Activated CD4-positive, alpha-beta T cell treated with anti-CD3 and anti-CD28 coated beads for 24 hours (primary cell): Measurements from ENCODE around the gene ERC2.

ENCODE experiments used
- DNase-seq, 2 donors: peaks; one replicate each; pipeline ENCODE4 v3.0.0-alpha.2; 2020; ENCODE audit warnings: low read depth in 2 of 2

The ERC2 gene

GRCh38 chr3:55678546-55679216 lies 789.6 kb downstream of the ERC2 start:
- no peak for DNase-seq

- DNase-seq = no peak
Measured at GRCh38 chr3:55676643-55677042, 791.6 kb downstream of the ERC2 start.

- DNase-seq = no peak
Measured at GRCh38 chr3:55675478-55675877, 792.8 kb downstream of the ERC2 start.

- no peak for DNase-seq
Measured at GRCh38 chr3:55673764-55674163, 794.5 kb downstream of the ERC2 start.

GRCh38 chr3:55669133-55669532 lies 799.1 kb downstream of the ERC2 start:
- DNase-seq = no peak

GRCh38 chr3:55668359-55668758 lies 799.9 kb downstream of the ERC2 start:
- DNase-seq = no peak

GRCh38 chr3:55664387-55664786 lies 803.9 kb downstream of the ERC2 start:
- no peak for DNase-seq

- no peak for DNase-seq
Measured at GRCh38 chr3:55662683-55663082, 805.6 kb downstream of the ERC2 start.

GRCh38 chr3:55661571-55661970 lies 806.7 kb downstream of the ERC2 start:
- DNase-seq = no peak

- no peak for DNase-seq
Measured at GRCh38 chr3:55661141-55661540, 807.1 kb downstream of the ERC2 start.

GRCh38 chr3:55660642-55661041 lies 807.6 kb downstream of the ERC2 start:
- no peak for DNase-seq

GRCh38 chr3:55659701-55660100 lies 808.6 kb downstream of the ERC2 start:
- no peak for DNase-seq

- DNase-seq = no peak
Measured at GRCh38 chr3:55658690-55659562, 809.3 kb downstream of the ERC2 start.

- no peak for DNase-seq
Measured at GRCh38 chr3:55658270-55658669, 810.0 kb downstream of the ERC2 start.

GRCh38 chr3:55655544-55655943 lies 812.7 kb downstream of the ERC2 start:
- DNase-seq = no peak

- DNase-seq = no peak
Measured at GRCh38 chr3:55654123-55654760, 814.0 kb downstream of the ERC2 start.

- DNase-seq = no peak
Measured at GRCh38 chr3:55651011-55651410, 817.3 kb downstream of the ERC2 start.

- DNase-seq = no peak
Measured at GRCh38 chr3:55650011-55650410, 818.3 kb downstream of the ERC2 start.

GRCh38 chr3:55649554-55649953 lies 818.7 kb downstream of the ERC2 start:
- no peak for DNase-seq

GRCh38 chr3:55648591-55649318 lies 819.5 kb downstream of the ERC2 start:
- no peak for DNase-seq

- DNase-seq = no peak
Measured at GRCh38 chr3:55647670-55648069, 820.6 kb downstream of the ERC2 start.

GRCh38 chr3:55647063-55647462 lies 821.2 kb downstream of the ERC2 start:
- DNase-seq = no peak
